HEK293 (cell line): ENCODE results near the gene ZNF217.
"Not testable (repeated sequence)": the region's sequence is repeated elsewhere in the genome, so short reads cannot be mapped to it uniquely, and the experiment has no call there.

ENCODE experiments used
- CTCF ChIA-PET: fragments of 350-600 bp; formaldehyde crosslinking; extraction: SDS; loops from one replicate; lab custom pipeline; 2021; ENCODE audit warnings: antibody characterized with exemption; lab: Yijun Ruan, JAX
- POLR2A ChIA-PET: fragments of 300-600 bp; formaldehyde crosslinking; extraction: SDS; loops from one replicate; lab custom pipeline; 2020; ENCODE audit warnings: antibody characterized with exemption, inconsistent platforms; lab: Yijun Ruan, JAX
- H3K27ac ChIP-seq: fragments of 200-500 bp; sonication (Bioruptor generic); 2 replicates; pipeline ENCODE4 v1.5.1; 2014; ENCODE audit warnings: low read depth, low read length, control low read depth, inconsistent platforms; ENCODE audit errors: extremely low read depth
- H3K36me3 ChIP-seq, 2 experiments: fragments of 200-500 bp in 1 of 2; sonication (Bioruptor generic) in 1 of 2; 1 replicate in 1 of 2; 2 replicates in 1 of 2; pipeline ENCODE4 v1.5.1; 2014 to 2017; ENCODE audit warnings: inconsistent platforms in 2 of 2, low read length in 2 of 2; ENCODE audit not compliant: control insufficient read depth in 2 of 2, insufficient read depth in 1 of 2
- H3K4me1 ChIP-seq: fragments of 200-500 bp; sonication (Bioruptor generic); 2 replicates; pipeline ENCODE4 v1.5.1; 2014; ENCODE audit warnings: mild to moderate bottlenecking, low read length, inconsistent platforms; ENCODE audit not compliant: control insufficient read depth, insufficient read depth
- H3K4me3 ChIP-seq: 2 replicates; pipeline ENCODE4 v1.5.1; 2011; ENCODE audit warnings: low read depth, mild to moderate bottlenecking, control low read depth, low read length, moderate library complexity
- H3K9me3 ChIP-seq: fragments of 200-500 bp; sonication (Bioruptor generic); 2 replicates; pipeline ENCODE4 v1.5.1; 2014; ENCODE audit warnings: low read depth, low read length, inconsistent platforms; ENCODE audit not compliant: control insufficient read depth, insufficient read depth
- BCL11B ChIP-seq: fragments of 450-650 bp; formaldehyde crosslinking; IDR thresholded peaks from 2 replicates; pipeline ENCODE4 v1.5.1; 2016; ENCODE audit warnings: low read depth, missing biosample characterization, missing genetic modification characterization
- EGR2 ChIP-seq: fragments of 450-650 bp; formaldehyde crosslinking; IDR thresholded peaks from 2 replicates; pipeline ENCODE4 v1.5.1; 2016; ENCODE audit warnings: low read depth, missing biosample characterization, missing genetic modification characterization
- HIC1 ChIP-seq: fragments of 450-650 bp; formaldehyde crosslinking; IDR thresholded peaks from 2 replicates; pipeline ENCODE4 v1.5.1; 2016; ENCODE audit warnings: missing biosample characterization, missing genetic modification characterization
- KLF1 ChIP-seq: fragments of 450-650 bp; formaldehyde crosslinking; IDR thresholded peaks from 2 replicates; pipeline ENCODE4 v1.5.1; 2016; ENCODE audit warnings: missing biosample characterization, missing genetic modification characterization
- KLF16 ChIP-seq: fragments of 450-650 bp; formaldehyde crosslinking; IDR thresholded peaks from 2 replicates; pipeline ENCODE4 v1.5.1; 2017; ENCODE audit warnings: missing biosample characterization, missing genetic modification characterization
- KLF9 ChIP-seq: fragments of 450-650 bp; formaldehyde crosslinking; IDR thresholded peaks from 2 replicates; pipeline ENCODE4 v1.5.1; 2016; ENCODE audit warnings: missing biosample characterization, missing genetic modification characterization, low read depth
- OSR2 ChIP-seq: fragments of 450-650 bp; formaldehyde crosslinking; IDR thresholded peaks from 2 replicates; pipeline ENCODE4 v1.5.1; 2016; ENCODE audit warnings: missing biosample characterization, missing genetic modification characterization
- SCRT2 ChIP-seq: fragments of 450-650 bp; formaldehyde crosslinking; IDR thresholded peaks from 2 replicates; pipeline ENCODE4 v1.5.1; 2016; ENCODE audit warnings: missing biosample characterization, missing genetic modification characterization
- ZBTB1 ChIP-seq: fragments of 450-650 bp; formaldehyde crosslinking; IDR thresholded peaks from 2 replicates; pipeline ENCODE4 v1.5.1; 2016; ENCODE audit warnings: missing biosample characterization, missing genetic modification characterization
- ZNF10 ChIP-seq: fragments of 450-650 bp; formaldehyde crosslinking; IDR thresholded peaks from 2 replicates; pipeline ENCODE4 v1.5.1; 2017; ENCODE audit warnings: missing biosample characterization, missing genetic modification characterization
- ZNF146 ChIP-seq: fragments of 450-650 bp; formaldehyde crosslinking; IDR thresholded peaks from 2 replicates; pipeline ENCODE4 v1.5.1; 2016; ENCODE audit warnings: missing biosample characterization, missing genetic modification characterization
- ZNF155 ChIP-seq: fragments of 450-650 bp; formaldehyde crosslinking; IDR thresholded peaks from 2 replicates; pipeline ENCODE4 v1.5.1; 2016; ENCODE audit warnings: missing biosample characterization, missing genetic modification characterization
- ZNF214 ChIP-seq: fragments of 450-650 bp; formaldehyde crosslinking; IDR thresholded peaks from 2 replicates; pipeline ENCODE4 v1.5.1; 2017; ENCODE audit warnings: missing biosample characterization, mild to moderate bottlenecking, missing genetic modification characterization, borderline replicate concordance
- ZNF266 ChIP-seq: fragments of 450-650 bp; formaldehyde crosslinking; IDR thresholded peaks from 2 replicates; pipeline ENCODE4 v1.5.1; 2016; ENCODE audit warnings: missing biosample characterization, missing genetic modification characterization, low read depth
- ZNF324 ChIP-seq: fragments of 450-650 bp; formaldehyde crosslinking; IDR thresholded peaks from 2 replicates; pipeline ENCODE4 v1.5.1; 2016; ENCODE audit warnings: missing biosample characterization, missing genetic modification characterization
- ZNF366 ChIP-seq: fragments of 450-650 bp; formaldehyde crosslinking; conservative IDR thresholded peaks from 2 replicates; pipeline ENCODE4 v1.5.1; 2016; ENCODE audit warnings: missing biosample characterization, missing genetic modification characterization
- ZNF473 ChIP-seq: fragments of 450-650 bp; formaldehyde crosslinking; IDR thresholded peaks from 2 replicates; pipeline ENCODE4 v1.5.1; 2017; ENCODE audit warnings: missing biosample characterization, missing genetic modification characterization
- ZNF692 ChIP-seq: fragments of 450-650 bp; formaldehyde crosslinking; IDR thresholded peaks from 2 replicates; pipeline ENCODE4 v1.5.1; 2016; ENCODE audit warnings: missing biosample characterization, missing genetic modification characterization
- ZSCAN18 ChIP-seq: fragments of 450-650 bp; formaldehyde crosslinking; IDR thresholded peaks from 2 replicates; pipeline ENCODE4 v1.5.1; 2016; ENCODE audit warnings: missing biosample characterization, missing genetic modification characterization
- ZSCAN4 ChIP-seq: fragments of 450-650 bp; formaldehyde crosslinking; IDR thresholded peaks from 2 replicates; pipeline ENCODE4 v1.5.1; 2017; ENCODE audit warnings: missing biosample characterization, missing genetic modification characterization

ZNF217 gene

GRCh38 chr20:53523615-53524014, 70.0 kb downstream of the ZNF217 start:
- H3K4me3 ChIP-seq, H3K9me3 ChIP-seq, CTCF ChIA-PET, H3K4me1 ChIP-seq, H3K27ac ChIP-seq, POLR2A ChIA-PET, H3K36me3 ChIP-seq: not testable (repeated sequence)
- TF ChIP-seq ZNF146 (tag by site-specific recombination), result peak; percentile 90

- H3K27ac ChIP-seq, result no peak overlapping the region
- no peaks in the 10 kb centered on the region for H3K4me1 ChIP-seq
- no peaks in the 10 kb centered on the region for H3K9me3 ChIP-seq
- TF ChIP-seq BCL11B (tag by site-specific recombination), result no peak
- no peak for TF ChIP-seq HIC1
- TF ChIP-seq KLF16 (tag by site-specific recombination), result no peak
- TF ChIP-seq ZNF473 (tag by site-specific recombination), result no peak
- TF ChIP-seq ZSCAN18 (tag by site-specific recombination), result no peak
- no peak for TF ChIP-seq ZBTB1 (tag by site-specific recombination)
- TF ChIP-seq ZNF155 (tag by site-specific recombination), result no peak
- no peak for TF ChIP-seq ZNF266
- no peak for TF ChIP-seq ZNF324 (tag by site-specific recombination)
- TF ChIP-seq KLF1, result no peak
- TF ChIP-seq KLF9 (tag by site-specific recombination), result no peak
- no peak for TF ChIP-seq ZNF214 (tag by site-specific recombination)
- TF ChIP-seq EGR2 (tag by site-specific recombination), result no peak
- CTCF ChIA-PET, result no interaction called here
- POLR2A ChIA-PET, result no interaction called here
- H3K4me3 ChIP-seq, result no peak overlapping the region
- no peaks in the 10 kb centered on the region for H3K36me3 ChIP-seq
These were observed 70.9 kb downstream of the ZNF217 start for GRCh38 chr20:53522696-53523095.

GRCh38 chr20:53522026-53522425, 71.6 kb downstream of the ZNF217 start:
- Histone ChIP-seq H3K27ac (no peak overlapping the region), H3K4me3 (no peak overlapping the region), H3K36me3 (no peaks in the 10 kb centered on the region), H3K4me1 (no peaks in the 10 kb centered on the region), H3K9me3 (no peaks in the 10 kb centered on the region)
- ChIA-PET CTCF (no interaction called here), POLR2A (no interaction called here)
- TF ChIP-seq ZNF366 (tag by site-specific recombination), result peak; percentile 54; the same call in 1 of the 2 replicates
- no peak for TF ChIP-seq ZSCAN4

GRCh38 chr20:53521421-53521820, 72.2 kb downstream of the ZNF217 start:
- CTCF ChIA-PET, H3K4me1 ChIP-seq, H3K9me3 ChIP-seq, POLR2A ChIA-PET, H3K27ac ChIP-seq, H3K4me3 ChIP-seq, H3K36me3 ChIP-seq: not testable (repeated sequence)
- TF ChIP-seq ZNF10 (tag by site-specific recombination) (peak; percentile 72), ZNF692 (tag by site-specific recombination) (peak; percentile 32; the same call in 1 of the 2 replicates), OSR2 (tag by site-specific recombination) (0 out of 2 replicates have a peak, but pooled peaks have one; percentile 9), SCRT2 (tag by site-specific recombination) (peak; percentile 89)
